Measurements from ENCODE around the gene HDAC4. TPM values are rescaled to one million over a fixed set of nuclear protein-coding genes. Genes with fewer than 3 reads are reported as not detected.

Gene HDAC4
- total and polyA plus RNA-seq, 2 experiments from 2014 or later = 8.1 to 41.8 TPM

GRCh38 chr2:239051891-239052445, 348.9 kb downstream of the HDAC4 start:
- H3K4me1 Mint-ChIP-seq = no peaks in the 10 kb centered on the region
- H3K27me3 Mint-ChIP-seq (ENCODE audit: insufficient read depth, low read depth, poor library complexity) = peaks cover 8% of the 10 kb centered on the region
- DNase-seq (ENCODE audit: low spot score) (no peak), ATAC-seq (no peak)
- H3K4me3 Mint-ChIP-seq = no peak overlapping the region
- no peak overlapping the region for H3K4me3 ChIP-seq
- no peaks in the 10 kb centered on the region for H3K4me1 ChIP-seq (ENCODE audit: insufficient read depth)
- no peak overlapping the region for H3K27ac ChIP-seq (ENCODE audit: low read depth)
- H3K9me3 Mint-ChIP-seq = no peaks in the 10 kb centered on the region
- peaks cover 16% of the 10 kb centered on the region for H3K36me3 Mint-ChIP-seq (ENCODE audit: low read depth)
- H3K27me3 ChIP-seq (ENCODE audit: insufficient read depth) = no peaks in the 10 kb centered on the region
- no peak overlapping the region for H2AFZ ChIP-seq
- H3K4me2 ChIP-seq = no peak overlapping the region
- no peaks in the 10 kb centered on the region for H3K9me2 ChIP-seq (ENCODE audit: insufficient read depth)
- H3K36me3 ChIP-seq (ENCODE audit: insufficient read depth) = no peaks in the 10 kb centered on the region
- TF ChIP-seq ZNF114 (CRISPR knock-in tag; IDR thresholded peaks at IDR 0.05) (no peak), JUNB (IDR thresholded peaks at IDR 0.05; ENCODE audit: unreplicated experiment) (no peak), REST (IDR thresholded peaks at IDR 0.05; ENCODE audit: unreplicated experiment) (no peak), ZNF331 (CRISPR knock-in tag; IDR thresholded peaks at IDR 0.05; ENCODE audit: low read depth) (no peak), EZH2 (IDR thresholded peaks at IDR 0.05; ENCODE audit: low read depth, unreplicated experiment) (no peak), EZH2phosphoT487 (IDR thresholded peaks at IDR 0.05; ENCODE audit: unreplicated experiment) (no peak), POLR2AphosphoS5 (IDR thresholded peaks at IDR 0.05; ENCODE audit: low read depth) (no peak), ZNF462 (CRISPR knock-in tag; IDR thresholded peaks at IDR 0.05) (no peak), ETS1 (IDR thresholded peaks at IDR 0.05) (no peak), STAT1 (IDR thresholded peaks at IDR 0.05; ENCODE audit: unreplicated experiment) (no peak), CTCF (conservative IDR thresholded peaks at IDR 0.05; ENCODE audit: low read depth in 2 of 2) (no peak), NANOG (IDR thresholded peaks at IDR 0.05; ENCODE audit: borderline replicate concordance) (no peak), CREB1 (CRISPR knock-in tag; IDR thresholded peaks at IDR 0.05; ENCODE audit: low read depth) (no peak)
- H3K27ac Mint-ChIP-seq = no peak overlapping the region
- H3F3A ChIP-seq (replicated peaks; ENCODE audit: low read depth) = no peaks in the 10 kb centered on the region
- H4K20me1 ChIP-seq (replicated peaks; ENCODE audit: insufficient read depth) = no peaks in the 10 kb centered on the region
- no peaks in the 10 kb centered on the region for H3K79me2 ChIP-seq (replicated peaks; ENCODE audit: insufficient read depth)

All from GM23338 (cell line).